MM.1S (cell line): ENCODE measurements around the gene CBL.

Source experiments
- CTCF ChIP-seq: fragments of 300-600 bp; sonication (generic); IDR thresholded peaks from 2 replicates; pipeline ENCODE4 v1.5.1; 2016; ENCODE audit warnings: antibody characterized with exemption, low read length, mixed read lengths
- EZH2 ChIP-seq: fragments of 300-600 bp; sonication (generic); optimal IDR thresholded peaks from 2 replicates; pipeline ENCODE3; 2017; ENCODE audit warnings: low read depth, mild to moderate bottlenecking, antibody characterized with exemption, low read length, mixed read lengths
- EZH2phosphoT487 ChIP-seq: fragments of 300-600 bp; sonication (generic); IDR thresholded peaks from 2 replicates; pipeline ENCODE4 v1.6.1; 2018; ENCODE audit warnings: antibody characterized with exemption, low read length

DNA sequence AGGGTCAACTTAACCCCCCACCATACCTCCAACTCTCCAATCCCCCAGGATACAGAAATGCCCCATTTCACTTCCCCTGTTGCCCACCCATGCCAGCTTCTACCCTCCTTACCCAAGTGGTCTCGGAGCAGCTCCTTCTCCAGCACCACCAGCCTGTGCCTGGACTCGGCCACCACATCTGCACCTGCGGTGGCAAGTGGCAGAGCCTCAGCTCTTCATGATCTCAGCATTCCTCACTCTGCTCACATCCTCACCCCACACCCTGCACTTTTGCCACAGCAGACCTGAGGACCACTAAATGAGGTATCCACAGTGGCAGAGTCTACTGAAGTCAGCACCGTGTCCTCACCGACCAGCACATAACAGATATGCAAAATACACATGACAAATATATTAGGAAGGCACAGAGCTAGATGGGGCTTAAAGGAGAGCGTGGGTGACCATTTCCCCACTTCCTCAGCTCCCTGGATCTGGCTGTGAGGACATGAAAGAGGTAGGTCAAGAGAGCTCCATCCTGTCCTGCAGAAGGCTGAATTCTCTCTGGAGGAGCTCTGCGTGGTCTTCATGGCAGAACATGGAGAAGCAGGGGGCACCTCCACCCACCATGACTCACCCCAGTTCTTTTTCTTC, 11.2 kb upstream of the CBL start:
- TF ChIP-seq CTCF (no peak), EZH2 (no peak), EZH2phosphoT487 (no peak)
